Gastrocnemius medialis (tissue), 4 donors: ENCODE measurements around the gene RAD51B.

Source experiments
- POLR2A ChIP-seq, 2 donors: fragments of 450-650 bp; IDR thresholded peaks; one replicate each; pipeline ENCODE4 v1.6.1; 2017; ENCODE audit warnings: antibody characterized with exemption in 2 of 2, mild to moderate bottlenecking in 2 of 2, moderate library complexity in 2 of 2
- TF ChIP-seq, protein P1 (sequence below), 5 experiments: fragments of 450-650 bp in 3 of 5; fragments of 200-600 bp in 2 of 5; sonication (generic) in 2 of 5; IDR thresholded peaks in 4 of 5; conservative IDR thresholded peaks in 1 of 5; 1 replicate in 4 of 5; 2 replicates in 1 of 5; pipeline ENCODE4 v1.5.1; 2016 to 2019; ENCODE audit warnings: antibody characterized with exemption in 5 of 5, mild to moderate bottlenecking in 3 of 5, moderate library complexity in 3 of 5

DNA sequence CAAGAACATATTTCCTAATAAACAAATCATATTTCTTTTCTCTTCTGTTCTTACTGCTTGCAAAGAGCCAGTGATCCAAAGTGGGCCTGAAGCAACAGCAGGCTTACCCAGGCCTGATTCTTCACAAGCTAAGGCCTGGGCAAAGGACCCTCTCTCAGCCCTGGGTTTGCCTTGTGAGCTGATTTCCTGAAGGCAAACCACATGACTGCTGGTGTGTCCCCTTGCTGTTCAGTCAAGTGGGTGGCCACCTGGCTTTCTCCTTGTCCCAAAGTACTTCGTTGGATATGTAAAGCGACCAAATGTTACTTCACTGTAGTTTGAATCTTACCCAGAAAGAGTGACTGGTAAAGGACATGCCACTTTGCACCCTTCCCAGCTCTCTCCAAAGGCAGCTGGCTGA is 580.4 kb downstream of the RAD51B start:
- TF ChIP-seq, protein P1, sequence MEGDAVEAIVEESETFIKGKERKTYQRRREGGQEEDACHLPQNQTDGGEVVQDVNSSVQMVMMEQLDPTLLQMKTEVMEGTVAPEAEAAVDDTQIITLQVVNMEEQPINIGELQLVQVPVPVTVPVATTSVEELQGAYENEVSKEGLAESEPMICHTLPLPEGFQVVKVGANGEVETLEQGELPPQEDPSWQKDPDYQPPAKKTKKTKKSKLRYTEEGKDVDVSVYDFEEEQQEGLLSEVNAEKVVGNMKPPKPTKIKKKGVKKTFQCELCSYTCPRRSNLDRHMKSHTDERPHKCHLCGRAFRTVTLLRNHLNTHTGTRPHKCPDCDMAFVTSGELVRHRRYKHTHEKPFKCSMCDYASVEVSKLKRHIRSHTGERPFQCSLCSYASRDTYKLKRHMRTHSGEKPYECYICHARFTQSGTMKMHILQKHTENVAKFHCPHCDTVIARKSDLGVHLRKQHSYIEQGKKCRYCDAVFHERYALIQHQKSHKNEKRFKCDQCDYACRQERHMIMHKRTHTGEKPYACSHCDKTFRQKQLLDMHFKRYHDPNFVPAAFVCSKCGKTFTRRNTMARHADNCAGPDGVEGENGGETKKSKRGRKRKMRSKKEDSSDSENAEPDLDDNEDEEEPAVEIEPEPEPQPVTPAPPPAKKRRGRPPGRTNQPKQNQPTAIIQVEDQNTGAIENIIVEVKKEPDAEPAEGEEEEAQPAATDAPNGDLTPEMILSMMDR (IDR thresholded peaks at IDR 0.05 in 4 of 5, conservative IDR thresholded peaks at IDR 0.05 in 1 of 5): no peak
- TF ChIP-seq POLR2A (IDR thresholded peaks at IDR 0.05): no peak
